Measurements from ENCODE around the gene CLDN7.
A peak's percentile ranks its signal among the peaks of the same experiment; 100 is the strongest.

CLDN7 gene

DNA sequence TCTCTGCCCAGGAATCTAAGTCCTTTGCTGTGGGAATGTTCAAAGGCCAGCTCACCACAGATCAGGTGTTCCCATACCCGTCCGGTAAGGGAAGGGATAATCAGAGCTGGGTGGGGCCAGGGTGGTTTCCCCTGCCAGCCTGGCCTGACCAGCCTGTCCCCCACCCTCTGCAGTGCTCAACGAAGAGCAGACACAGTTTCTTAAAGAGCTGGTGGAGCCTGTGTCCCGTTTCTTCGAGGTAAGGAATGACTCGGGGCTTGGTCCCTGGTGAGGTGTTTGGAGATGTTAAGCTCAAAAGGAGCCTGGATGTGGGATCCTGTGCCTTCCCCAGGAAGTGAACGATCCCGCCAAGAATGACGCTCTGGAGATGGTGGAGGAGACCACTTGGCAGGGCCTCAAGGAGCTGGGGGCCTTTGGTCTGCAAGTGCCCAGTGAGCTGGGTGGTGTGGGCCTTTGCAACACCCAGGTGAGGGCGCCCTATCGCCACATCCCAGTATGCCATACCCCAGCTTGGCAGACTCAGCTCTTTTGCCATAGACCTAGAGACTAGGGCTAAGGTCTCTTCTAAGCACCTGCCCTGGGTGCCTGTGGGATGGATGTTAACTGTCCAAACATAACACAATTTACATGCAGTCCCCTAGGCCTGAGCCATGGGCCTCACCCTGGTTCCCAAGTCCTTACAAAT lies 41.5 kb downstream of the CLDN7 start:
- peak in 2 of 3 experiments; percentile 22 to 51 for DNase-seq (ENCODE audit: low read depth in 3 of 3)

GRCh38 chr17:7219812-7220592 lies 42.3 kb downstream of the CLDN7 start, which contains the start of the genes ACADVL and DLG4:
ACADVL (plus strand) TSS chr17:7219938; CDS start chr17:7219985, 47 bp downstream.
DLG4 (minus strand) TSS chr17:7219836.
- peak; percentile 52 to 86 (median 62) for DNase-seq (ENCODE audit: low read depth in 3 of 3)

DNA sequence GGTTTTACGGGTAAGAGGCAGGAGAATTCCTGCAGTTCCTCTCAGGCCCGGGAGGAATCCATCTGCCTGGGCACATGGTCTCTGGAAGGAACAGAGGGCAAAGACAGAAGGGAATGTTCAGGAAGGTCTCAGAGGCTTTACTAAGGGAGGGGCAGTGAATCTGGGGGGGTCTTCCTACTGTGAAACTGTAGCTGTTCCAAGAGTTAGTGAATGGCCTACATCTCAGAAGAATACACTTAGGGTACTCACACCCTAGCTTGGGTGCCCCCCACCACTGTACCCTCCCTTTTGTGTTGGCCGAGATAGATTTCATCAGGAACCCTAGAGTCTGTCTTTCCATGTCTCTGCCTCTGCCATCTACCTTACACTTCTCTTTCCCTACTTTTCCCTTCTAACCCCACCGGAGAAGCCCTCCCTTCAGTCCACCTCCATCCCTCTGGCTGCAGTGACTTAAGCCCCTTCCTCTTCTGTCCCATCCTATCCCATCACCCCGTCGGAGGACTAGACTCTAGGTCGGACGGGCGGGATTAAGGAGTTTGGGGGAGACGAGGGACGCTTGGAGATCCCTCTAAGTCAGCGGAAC lies 43.0 kb downstream of the CLDN7 start:
- DNase-seq (ENCODE audit: low read depth in 3 of 3) = no peak

GRCh38 chr17:7218758-7219157 lies 43.5 kb downstream of the CLDN7 start:
- DNase-seq (ENCODE audit: low read depth in 3 of 3) = no peak

GRCh38 chr17:7218166-7218565 lies 44.1 kb downstream of the CLDN7 start:
- no peak for DNase-seq (ENCODE audit: low read depth in 3 of 3)

DNA sequence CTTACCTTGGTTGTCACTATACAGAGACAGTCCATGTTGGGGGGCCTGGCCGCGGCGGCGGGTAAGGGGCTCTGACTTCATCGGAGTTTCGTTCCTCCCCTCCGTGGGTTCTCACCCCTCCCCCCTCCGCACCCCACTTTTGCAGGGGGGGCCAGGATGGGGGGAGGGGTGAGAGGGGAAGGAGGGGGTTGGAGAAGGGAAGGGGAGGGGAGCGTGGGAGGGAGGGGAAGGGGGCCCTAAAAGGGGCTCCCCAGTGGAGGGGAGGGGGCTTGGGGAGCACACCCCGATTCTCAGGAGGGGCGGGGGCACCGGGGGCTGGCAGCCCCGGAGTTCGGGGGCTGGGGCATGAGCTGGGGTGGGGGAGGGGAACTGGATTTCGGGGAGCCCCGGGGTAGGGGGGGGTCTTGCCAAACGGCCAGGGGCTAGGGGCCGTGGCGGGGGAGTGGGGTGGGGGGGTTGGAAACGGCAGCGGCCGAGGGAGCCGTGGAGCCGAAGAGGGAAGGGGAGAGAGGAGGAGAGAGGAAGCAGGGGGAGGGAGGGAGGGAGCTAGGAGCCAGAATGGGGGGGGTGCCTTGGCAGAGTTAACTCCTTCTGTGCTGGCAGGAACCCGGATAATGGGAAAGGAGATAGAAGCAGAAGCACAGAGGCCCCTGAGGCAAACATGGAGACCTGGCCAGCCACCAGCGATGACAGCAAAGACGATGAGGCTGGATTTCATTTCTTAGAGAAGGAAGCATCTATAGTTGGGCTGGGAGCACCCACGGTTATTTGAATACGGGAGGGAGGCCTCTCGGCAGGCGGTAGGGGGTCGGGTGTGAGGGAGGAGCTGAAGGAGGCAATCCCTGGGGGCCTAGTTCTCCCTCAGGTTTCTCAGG lies 44.9 kb downstream of the CLDN7 start:
- DNase-seq (ENCODE audit: low read depth in 3 of 3) = no peak

GRCh38 chr17:7216242-7217112 lies 45.8 kb downstream of the CLDN7 start:
- DNase-seq (ENCODE audit: low read depth in 3 of 3) = no peak

DNA sequence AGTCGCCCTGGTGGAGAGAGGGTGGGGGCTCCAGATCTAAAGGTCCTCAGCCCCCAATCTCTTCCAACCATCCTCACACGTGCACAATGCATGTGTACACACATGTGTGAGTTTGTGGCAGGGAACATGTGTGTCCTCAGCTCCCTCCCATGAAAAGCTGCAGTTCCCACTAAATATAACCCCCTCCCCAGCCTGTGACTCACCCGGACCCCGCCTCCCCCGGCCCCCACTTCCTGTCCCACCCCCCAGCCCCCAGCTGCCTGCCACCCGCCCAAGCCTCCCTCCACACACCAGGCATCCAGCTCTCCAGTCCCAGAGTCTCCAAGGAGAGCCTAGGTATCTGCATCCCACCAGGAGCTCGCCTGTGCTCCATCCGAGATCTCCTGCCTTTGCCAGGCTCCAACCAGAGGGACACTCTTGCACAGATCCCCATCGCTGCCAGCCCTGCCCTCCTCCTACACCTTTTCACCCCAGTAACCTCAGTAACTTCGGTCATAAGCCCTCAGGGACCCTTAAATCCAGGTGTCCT lies 46.6 kb downstream of the CLDN7 start:
- no peak for DNase-seq (ENCODE audit: low read depth in 3 of 3)

GRCh38 chr17:7215136-7215638 lies 47.1 kb downstream of the CLDN7 start:
- DNase-seq (ENCODE audit: low read depth in 3 of 3) = no peak

- DNase-seq (ENCODE audit: low read depth in 3 of 3) = peak; percentile 98 to 100 (median 99)
These were observed 47.8 kb downstream of the CLDN7 start for GRCh38 chr17:7214300-7215135.

GRCh38 chr17:7213895-7214299 lies 48.4 kb downstream of the CLDN7 start:
- DNase-seq (ENCODE audit: low read depth in 3 of 3) = peak in 1 of 3 experiments; percentile 54

- no peak for DNase-seq (ENCODE audit: low read depth in 3 of 3)
These were observed 50.6 kb downstream of the CLDN7 start for GRCh38 chr17:7211491-7212273.

All from stimulated activated CD4-positive, alpha-beta T cell treated with anti-CD3 and anti-CD28 coated beads, TNF-alpha, amount 100 ng/mL, for 24 hours (primary cell).